HG03196 (cell line): Measurements from ENCODE around the gene KNSTRN.
A peak's percentile ranks its signal among the peaks of the same experiment; 100 is the strongest.

Source experiments
- ATAC-seq: cut with Tn5 transposase; IDR thresholded peaks from one replicate; pipeline ENCODE4 v1.9.1; 2021; ENCODE audit not compliant: unreplicated experiment

The KNSTRN gene

GRCh38 chr15:40382580-40383456 is at the start of gene KNSTRN:
Gene KNSTRN (plus strand): TSS chr15:40382721. CDS start chr15:40382836, 115 bp downstream.
- peak; percentile 94 for ATAC-seq

GRCh38 chr15:40333922-40334492 is 48.5 kb upstream of the KNSTRN start:
- ATAC-seq, result no peak

- no peak for ATAC-seq
Observed at GRCh38 chr15:40334541-40334940, 48.0 kb upstream of the KNSTRN start.

- ATAC-seq, result no peak
Observed at GRCh38 chr15:40334941-40335795, 47.4 kb upstream of the KNSTRN start.

GRCh38 chr15:40335938-40336743 is 46.4 kb upstream of the KNSTRN start:
- ATAC-seq, result no peak

- ATAC-seq, result no peak
Observed at GRCh38 chr15:40336744-40337122, 45.8 kb upstream of the KNSTRN start.

- no peak for ATAC-seq
Observed at GRCh38 chr15:40337597-40337996, 44.9 kb upstream of the KNSTRN start.

- peak; percentile 39 for ATAC-seq
Observed at GRCh38 chr15:40338041-40338657, 44.4 kb upstream of the KNSTRN start.

GRCh38 chr15:40338921-40339620 is 43.5 kb upstream of the KNSTRN start:
- no peak for ATAC-seq

GRCh38 chr15:40339621-40339945 is 42.9 kb upstream of the KNSTRN start:
- no peak for ATAC-seq

- ATAC-seq, result no peak
Observed at GRCh38 chr15:40340038-40340739, 42.3 kb upstream of the KNSTRN start.

GRCh38 chr15:40340740-40341400 is 41.7 kb upstream of the KNSTRN start, which contains the start of gene CCDC9B:
Gene CCDC9B (minus strand): TSS chr15:40340939. CDS start chr15:40340819, 120 bp downstream.
- no peak for ATAC-seq

- ATAC-seq, result no peak
Observed at GRCh38 chr15:40342416-40343320, 39.9 kb upstream of the KNSTRN start.

GRCh38 chr15:40343512-40343911 is 39.0 kb upstream of the KNSTRN start:
- ATAC-seq, result no peak

- ATAC-seq, result no peak
Observed at GRCh38 chr15:40344217-40344616, 38.3 kb upstream of the KNSTRN start.

GRCh38 chr15:40344631-40345120 is 37.8 kb upstream of the KNSTRN start:
- ATAC-seq, result no peak

GRCh38 chr15:40345225-40345866 is 37.2 kb upstream of the KNSTRN start:
- no peak for ATAC-seq
